ENCODE results near the gene FLAD1. TPM values are rescaled to one million over a fixed set of nuclear protein-coding genes. Genes with fewer than 3 reads are reported as not detected.

Gene FLAD1
- total RNA-seq, 1 donor from 2014 or later, result 69.0 TPM

- Mint-ChIP-seq H3K9me3 (no peaks in the 10 kb centered on the region), H3K4me1 (peaks cover 44% of the 10 kb centered on the region), H3K36me3 (ENCODE audit: low read depth) (peaks cover 6% of the 10 kb centered on the region), H3K27ac (peak overlapping the region; percentile 95), H3K27me3 (no peaks in the 10 kb centered on the region), H3K4me3 (peak overlapping the region; percentile 94)
- CTCF ChIA-PET, result interaction anchor here (1.6 to 3.2 kb wide), 4 partner anchors 16 to 44 kb away, joined by 3 to 14 read pairs (median 12); partner anchors contain the start of gene CKS1B
- POLR2A ChIA-PET, result interaction anchor here (0.7 to 7.2 kb wide), 14 partner anchors 10 to 65 kb away, joined by 3 to 85 read pairs (median 9); partner anchors contain the start of genes CKS1B, FLAD1, PBXIP1 and PMVK
- ATAC-seq (ENCODE audit: low read depth) (peak; percentile 35), DNase-seq (peak; percentile 81)
- no peak for TF ChIP-seq CTCF (IDR thresholded peaks at IDR 0.05)
- intact Hi-C loops (cut with micrococcal nuclease), result loop anchor here (1.0 kb wide), 1 partner anchor 16 kb away; no protein-coding TSS in a partner anchor
These were observed 17.7 kb downstream of the FLAD1 start for GRCh38 chr1:155000726-155001424.

- intact Hi-C loops (cut with micrococcal nuclease), result loop anchor here (1.0 kb wide), 1 partner anchor 16 kb away; no protein-coding TSS in a partner anchor
- peak overlapping the region; percentile 95 for H3K27ac Mint-ChIP-seq
- H3K36me3 Mint-ChIP-seq (ENCODE audit: low read depth), result peaks cover 6% of the 10 kb centered on the region
- no peaks in the 10 kb centered on the region for H3K9me3 Mint-ChIP-seq
- POLR2A ChIA-PET, result interaction anchor here (0.7 to 7.2 kb wide), 7 partner anchors 9 to 65 kb away, joined by 3 to 85 read pairs (median 7); partner anchors contain the start of genes CKS1B, FLAD1 and PMVK
- CTCF ChIA-PET, result interaction anchor here (1.6 to 3.2 kb wide), 3 partner anchors 16 to 26 kb away, joined by 3 to 14 read pairs (median 13); partner anchors contain the start of gene CKS1B
- DNase-seq (no peak), ATAC-seq (ENCODE audit: low read depth) (no peak)
- H3K27me3 Mint-ChIP-seq, result no peaks in the 10 kb centered on the region
- peak overlapping the region; percentile 94 for H3K4me3 Mint-ChIP-seq
- TF ChIP-seq CTCF (IDR thresholded peaks at IDR 0.05), result no peak
- H3K4me1 Mint-ChIP-seq, result peaks cover 45% of the 10 kb centered on the region
These were observed 18.2 kb downstream of the FLAD1 start for GRCh38 chr1:155001425-155001674.

GRCh38 chr1:155001675-155002463 lies 18.7 kb downstream of the FLAD1 start:
- Mint-ChIP-seq H3K36me3 (ENCODE audit: low read depth) (peaks cover 6% of the 10 kb centered on the region), H3K27me3 (no peaks in the 10 kb centered on the region), H3K4me3 (peak overlapping the region; percentile 94), H3K9me3 (no peaks in the 10 kb centered on the region), H3K4me1 (peaks cover 51% of the 10 kb centered on the region), H3K27ac (peak overlapping the region; percentile 95)
- peak; percentile 94 for DNase-seq
- ChIA-PET POLR2A (interaction anchor here (0.7 to 7.2 kb wide), 7 partner anchors 9 to 134 kb away, joined by 3 to 85 read pairs (median 7); partner anchors contain the start of genes CKS1B, FLAD1, PMVK and SLC50A1), CTCF (interaction anchor here (1.8 to 3.2 kb wide), 2 partner anchors 15 to 26 kb away, joined by 13 to 14 read pairs; partner anchors contain the start of gene CKS1B)
- no peak for TF ChIP-seq CTCF (IDR thresholded peaks at IDR 0.05)
- intact Hi-C loops (cut with micrococcal nuclease), result loop anchor here (1.0 to 2.0 kb wide), 7 partner anchors 15 to 444 kb away; partner anchors contain the start of genes ADAM15, CKS1B, EFNA4 and FLAD1
- peak; percentile 81 for ATAC-seq (ENCODE audit: low read depth)

- ATAC-seq (ENCODE audit: low read depth) (peak; percentile 6), DNase-seq (no peak)
- intact Hi-C loops (cut with micrococcal nuclease), result loop anchor here (1.0 to 2.0 kb wide), 6 partner anchors 19 to 444 kb away; partner anchors contain the start of genes ADAM15, CKS1B, EFNA4 and FLAD1
- Mint-ChIP-seq H3K4me1 (peaks cover 58% of the 10 kb centered on the region), H3K27ac (peak within 1 kb of the TSS; percentile 95), H3K9me3 (no peaks in the 10 kb centered on the region), H3K36me3 (ENCODE audit: low read depth) (peaks cover 6% of the 10 kb centered on the region), H3K4me3 (peak within 1 kb of the TSS; percentile 94), H3K27me3 (no peaks in the 10 kb centered on the region)
- CTCF ChIA-PET, result interaction anchor here (1.8 kb wide), 1 partner anchor 14 kb away, joined by 13 read pairs; no protein-coding TSS in a partner anchor
- no peak for TF ChIP-seq CTCF (IDR thresholded peaks at IDR 0.05)
- POLR2A ChIA-PET, result interaction anchor here (0.7 to 7.2 kb wide), 6 partner anchors 13 to 133 kb away, joined by 3 to 85 read pairs (median 13); partner anchors contain the start of genes CKS1B, FLAD1, PMVK and SLC50A1
These were observed 19.5 kb downstream of the FLAD1 start, which contains the start of gene ZBTB7B for GRCh38 chr1:155002464-155003226. ZBTB7B (plus strand) TSS chr1:155002802; CDS start chr1:155014661, 11,859 bp downstream.

All from activated B cell treated with CpG ODN at 0.5 μM for 24 hours (primary cell).